ENCODE measurements around the gene KLHL13.
"Not testable (repeated sequence)": the region's sequence is repeated elsewhere in the genome, so short reads cannot be mapped to it uniquely, and the experiment has no call there.

The KLHL13 gene

DNA sequence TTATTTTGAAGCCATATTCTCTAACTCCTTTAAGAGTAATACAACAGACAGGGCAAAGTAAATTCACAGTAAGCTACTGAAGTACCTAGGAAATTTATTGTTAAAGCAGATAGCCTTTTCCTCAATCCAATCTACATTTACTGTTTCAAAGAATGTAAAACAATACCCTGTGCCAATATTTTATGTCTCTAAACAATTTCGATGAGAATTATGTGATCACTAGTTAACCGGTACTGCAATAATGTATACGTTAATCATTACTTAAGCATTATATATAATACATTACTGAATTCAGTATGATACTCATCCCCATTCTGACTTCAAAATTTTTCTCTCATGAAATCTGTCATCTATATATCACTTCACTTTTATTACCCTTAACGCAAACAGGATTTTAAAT is 28.5 kb downstream of the KLHL13 start:
- no peak overlapping the region for H3K27ac ChIP-seq
- no peak for DNase-seq (ENCODE audit: low read depth, low spot score)

DNA sequence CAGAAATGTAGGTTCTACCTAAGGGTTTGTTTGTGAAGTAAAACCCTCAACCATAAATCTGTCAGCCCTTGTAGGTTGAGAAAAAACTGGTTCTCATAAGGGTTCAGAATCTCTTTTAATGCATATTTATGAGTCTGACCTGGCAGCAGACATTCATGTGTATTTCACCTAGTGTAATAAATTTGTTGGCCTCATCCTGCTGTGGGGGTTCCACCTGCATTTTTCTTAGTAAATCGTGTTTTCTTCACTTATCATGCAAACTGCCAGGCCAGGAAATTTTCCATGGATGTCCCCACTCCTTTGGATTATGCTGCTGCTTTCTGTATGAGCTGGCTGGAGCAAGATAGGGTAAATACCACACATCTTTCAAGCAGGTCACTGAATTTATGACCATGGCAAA is 42.4 kb downstream of the KLHL13 start:
- no peak for DNase-seq (ENCODE audit: low read depth, low spot score)
- no peak overlapping the region for H3K27ac ChIP-seq

DNA sequence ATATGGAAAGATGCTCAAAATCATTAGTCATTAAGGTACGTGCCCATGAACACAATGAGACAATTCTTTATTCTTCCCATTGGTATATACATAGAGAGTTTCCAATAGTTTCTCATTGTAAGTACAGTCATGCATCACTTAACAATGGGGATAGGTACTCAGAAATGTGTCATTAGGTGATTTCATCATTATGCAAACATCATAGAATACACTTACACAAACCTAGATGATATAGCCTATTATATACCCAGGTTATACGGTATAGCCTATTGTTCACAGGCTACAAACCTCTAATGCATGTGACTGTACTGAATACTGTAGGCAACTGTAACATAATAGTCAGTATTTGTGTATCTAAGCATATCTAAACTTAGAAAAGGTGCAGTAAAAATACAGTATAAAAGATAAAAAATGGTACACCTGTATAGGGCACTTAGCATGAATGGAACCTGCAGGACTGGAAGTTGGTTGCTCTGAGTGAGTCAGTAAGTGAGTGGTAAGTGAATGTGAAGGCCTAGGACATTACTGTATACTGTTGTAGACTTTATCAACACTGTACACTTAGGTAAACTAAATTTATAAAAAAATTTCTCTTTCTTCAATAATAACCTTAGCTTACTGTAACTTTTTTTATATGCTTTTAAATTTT is 49.6 kb downstream of the KLHL13 start:
- DNase-seq (ENCODE audit: low read depth, low spot score) = peak; percentile 56
- peak overlapping the region; percentile 48 for H3K27ac ChIP-seq

DNA sequence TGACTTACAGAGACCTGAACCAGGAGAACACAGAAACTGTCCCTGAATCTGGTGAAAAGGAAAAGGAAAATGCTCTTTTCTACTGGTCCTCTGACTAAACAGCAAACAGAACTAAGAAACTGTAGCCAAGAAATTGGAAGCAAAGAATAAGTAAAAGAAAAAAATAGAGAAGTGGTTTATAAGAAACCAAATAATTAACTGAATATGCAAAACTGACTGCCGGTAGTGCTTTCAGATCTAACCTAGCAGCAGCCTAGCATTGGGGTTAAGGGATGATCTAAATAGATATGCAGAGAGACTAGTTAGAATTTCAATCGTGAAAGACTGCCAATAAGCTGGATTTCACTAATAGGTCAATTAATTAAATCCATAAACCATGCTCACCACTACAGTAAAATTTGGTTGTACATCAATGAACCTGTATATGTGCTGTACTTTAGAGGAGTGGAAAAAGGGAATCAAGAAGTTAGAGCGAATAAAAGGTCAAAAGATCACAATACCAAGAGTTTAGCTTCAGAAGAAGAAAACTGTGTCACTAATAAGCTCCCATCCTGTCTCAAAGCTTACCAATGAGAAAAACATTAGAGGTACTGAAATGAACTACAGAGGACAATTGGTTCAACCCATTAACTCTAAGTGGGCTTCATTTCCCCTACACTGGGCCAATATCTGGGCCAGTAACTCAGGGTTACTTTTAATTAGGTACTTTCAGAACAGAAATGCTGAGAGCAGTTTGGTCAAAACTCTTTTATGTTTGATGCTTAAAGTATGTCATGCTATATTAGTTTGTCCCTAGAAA is 53.6 kb downstream of the KLHL13 start:
- no peak for DNase-seq (ENCODE audit: low read depth, low spot score)
- no peak overlapping the region for H3K27ac ChIP-seq

DNA sequence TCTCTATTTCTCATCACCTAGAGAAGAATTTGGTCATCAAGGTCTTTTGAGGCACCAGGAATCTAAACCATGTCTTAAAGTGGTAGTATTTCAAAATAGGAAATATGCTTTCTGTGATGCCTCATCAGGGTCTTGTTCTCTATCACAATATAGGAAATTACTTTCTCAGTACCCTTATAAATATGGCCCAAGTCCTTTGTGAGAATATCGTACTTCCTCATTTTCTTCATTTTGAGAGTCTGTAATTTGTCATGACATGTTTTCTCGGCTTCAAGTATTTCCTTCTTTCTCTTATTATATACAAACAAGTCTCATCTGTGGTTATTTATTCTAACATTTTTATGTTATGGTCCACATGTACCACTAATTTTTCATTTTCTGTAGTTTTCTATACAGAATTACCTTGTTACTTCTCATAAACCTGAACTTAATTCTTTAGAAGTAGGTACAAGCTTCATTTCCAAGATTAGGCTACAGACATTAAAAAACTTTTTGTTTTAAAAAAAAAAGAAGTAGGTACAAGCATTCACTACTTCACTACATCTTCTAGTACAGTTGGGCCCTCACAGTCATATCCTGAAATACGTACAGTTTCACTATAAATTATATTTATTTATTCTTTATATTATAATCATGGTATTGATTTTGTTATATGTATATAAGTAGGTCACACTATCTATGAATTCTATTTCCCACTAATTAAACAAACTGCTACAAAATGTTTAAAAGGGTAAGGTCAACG is 54.4 kb downstream of the KLHL13 start:
- no peak for DNase-seq (ENCODE audit: low read depth, low spot score)
- no peak overlapping the region for H3K27ac ChIP-seq

DNA sequence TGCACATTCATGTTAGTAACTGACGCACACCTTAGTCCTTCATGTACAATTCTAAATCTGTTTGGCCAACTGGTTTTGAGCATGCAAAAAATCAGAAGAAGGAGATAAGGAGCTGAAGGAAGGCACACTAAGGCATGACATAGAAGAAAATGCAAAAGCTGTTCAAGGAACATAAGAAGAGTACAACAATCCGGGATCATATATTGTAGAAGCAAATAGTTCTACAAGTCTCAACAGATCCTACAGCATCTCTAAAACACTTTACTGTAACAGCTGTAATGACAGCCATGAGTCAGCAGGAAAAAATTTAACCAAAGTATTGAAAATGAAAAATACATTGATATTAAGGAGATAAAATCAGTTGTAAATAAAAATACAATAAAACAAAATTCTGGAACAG is 57.7 kb downstream of the KLHL13 start:
- H3K27ac ChIP-seq = no peak overlapping the region
- no peak for DNase-seq (ENCODE audit: low read depth, low spot score)

DNA sequence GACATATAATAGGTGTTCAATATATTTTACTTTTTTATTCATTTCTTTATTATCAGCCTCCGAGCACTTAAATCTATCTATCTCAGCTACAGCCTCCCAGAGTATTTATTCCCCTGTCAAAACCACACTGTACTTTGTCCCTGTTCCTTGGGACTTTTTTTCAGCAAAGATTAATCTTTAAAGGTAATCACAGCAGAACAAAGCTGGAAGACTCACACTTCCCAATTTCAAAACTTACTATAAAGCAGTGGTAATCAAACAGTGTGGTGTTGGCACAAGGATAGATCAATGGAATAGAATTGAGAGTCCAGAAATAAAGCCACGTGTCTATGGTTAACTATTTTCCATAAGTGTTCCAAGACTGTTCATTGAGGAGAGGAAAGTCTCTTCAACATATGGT is 59.7 kb downstream of the KLHL13 start:
- no peak overlapping the region for H3K27ac ChIP-seq
- DNase-seq (ENCODE audit: low read depth, low spot score) = no peak

DNA sequence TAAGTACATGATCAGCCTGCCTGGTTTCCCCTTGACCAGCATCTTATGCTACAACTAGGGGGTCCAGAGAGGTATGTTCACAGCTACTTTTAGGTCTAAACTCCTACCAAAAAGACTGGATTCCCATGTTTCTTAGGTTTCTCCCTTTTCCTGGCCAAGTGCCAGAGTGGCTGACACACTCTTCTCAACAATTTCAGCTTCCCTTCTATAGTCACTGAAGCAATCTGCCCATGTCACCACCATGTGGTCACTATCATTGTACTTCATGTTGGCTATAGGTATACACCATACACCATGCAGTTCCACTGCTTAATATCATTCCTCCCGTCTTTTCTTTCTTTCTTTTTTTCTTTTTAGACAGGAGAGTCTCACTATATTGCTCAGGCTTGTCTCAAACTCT is 66.9 kb downstream of the KLHL13 start:
- no peak for DNase-seq (ENCODE audit: low read depth, low spot score)
- H3K27ac ChIP-seq = no peak overlapping the region

DNA sequence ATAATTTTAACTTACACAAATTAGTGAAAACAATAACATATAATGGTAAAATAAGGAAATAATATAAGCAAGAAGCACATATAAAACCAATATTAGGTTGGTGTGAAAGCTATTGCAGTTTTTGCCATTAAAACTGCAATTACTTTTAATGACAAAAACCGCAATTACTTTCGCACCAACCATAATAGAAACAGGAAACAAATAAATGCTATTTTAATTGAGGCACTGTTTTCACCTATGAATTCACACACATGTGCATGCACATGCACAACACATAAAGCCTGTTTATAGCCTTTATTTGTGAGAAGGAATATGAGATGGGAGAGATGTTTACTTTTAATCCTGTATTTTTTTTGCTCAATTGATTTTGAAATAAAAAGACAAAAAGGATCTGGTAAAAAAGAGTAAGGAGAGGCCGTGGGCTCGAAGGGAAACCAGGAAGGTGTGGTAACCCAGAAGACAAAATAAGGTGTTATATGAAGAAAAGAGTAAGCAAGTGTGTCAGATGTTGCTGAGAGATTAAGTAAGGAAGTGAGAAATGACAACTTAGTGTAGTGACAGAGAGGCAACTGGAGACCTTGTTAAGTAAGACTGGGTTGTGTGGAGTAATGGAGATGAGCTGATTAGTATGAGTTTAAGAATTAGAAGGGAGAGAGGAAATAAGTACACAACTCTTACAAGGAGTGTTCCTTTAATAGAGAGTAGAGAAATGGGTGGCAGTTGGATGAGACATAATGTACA is 69.0 kb downstream of the KLHL13 start:
- no peak overlapping the region for H3K27ac ChIP-seq
- DNase-seq (ENCODE audit: low read depth, low spot score) = no peak

DNA sequence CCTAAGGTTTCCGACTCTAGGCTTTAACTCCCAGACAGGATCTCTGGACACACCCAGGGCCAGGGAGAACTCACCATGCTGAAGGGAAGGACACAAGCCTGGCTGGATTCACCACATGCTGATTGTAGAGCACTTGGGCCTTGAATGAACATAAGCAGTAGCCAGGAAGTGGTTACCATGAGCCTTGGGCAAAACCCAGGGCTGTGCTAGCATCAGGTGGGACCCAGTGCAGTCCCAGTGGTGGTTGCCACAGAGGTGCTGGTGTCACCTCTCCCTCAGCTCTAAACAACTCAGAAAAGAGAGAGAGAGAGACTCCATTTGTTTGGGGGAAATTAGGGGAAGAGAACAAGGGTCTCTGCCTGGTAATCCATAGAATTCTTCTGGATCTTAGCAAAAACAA is 77.0 kb downstream of the KLHL13 start:
- DNase-seq (ENCODE audit: low read depth, low spot score) = no peak
- no peak overlapping the region for H3K27ac ChIP-seq

DNA sequence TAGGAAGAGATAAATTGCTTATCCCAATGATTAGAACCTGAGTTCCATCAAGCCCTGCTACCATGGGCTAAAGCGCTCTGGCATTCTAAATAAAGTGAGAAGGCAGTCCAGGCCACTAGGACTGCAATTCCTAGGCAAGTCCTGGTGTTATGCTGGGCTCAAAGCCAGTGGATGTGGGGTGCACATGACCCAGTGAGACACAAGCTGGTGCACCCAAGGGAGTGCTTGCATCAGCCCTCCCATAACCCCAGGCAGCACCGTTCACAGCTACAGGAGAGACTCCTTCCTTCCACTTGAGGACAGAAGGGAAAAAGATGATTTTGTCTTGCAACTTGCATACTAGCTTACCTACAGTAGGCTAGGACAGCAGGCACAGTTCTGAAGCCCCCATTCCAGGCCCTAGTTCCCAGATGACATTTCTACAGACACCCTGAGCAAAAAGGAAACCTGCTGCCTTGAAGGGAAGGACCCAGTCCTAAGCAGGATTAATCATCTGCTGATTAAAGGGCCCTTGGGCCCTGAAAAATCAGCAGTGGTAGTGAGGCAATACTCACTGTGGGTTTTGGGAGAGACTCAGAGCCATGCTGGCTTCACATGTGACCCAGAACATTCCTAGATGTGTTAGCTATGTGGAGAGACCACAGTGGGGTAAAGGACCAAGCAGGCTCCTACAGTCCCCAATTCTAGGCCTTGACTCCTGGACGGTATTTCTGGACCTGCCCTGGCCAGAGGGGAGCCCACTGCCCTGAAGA is 77.8 kb downstream of the KLHL13 start:
- H3K27ac ChIP-seq = no peak overlapping the region
- no peak for DNase-seq (ENCODE audit: low read depth, low spot score)

DNA sequence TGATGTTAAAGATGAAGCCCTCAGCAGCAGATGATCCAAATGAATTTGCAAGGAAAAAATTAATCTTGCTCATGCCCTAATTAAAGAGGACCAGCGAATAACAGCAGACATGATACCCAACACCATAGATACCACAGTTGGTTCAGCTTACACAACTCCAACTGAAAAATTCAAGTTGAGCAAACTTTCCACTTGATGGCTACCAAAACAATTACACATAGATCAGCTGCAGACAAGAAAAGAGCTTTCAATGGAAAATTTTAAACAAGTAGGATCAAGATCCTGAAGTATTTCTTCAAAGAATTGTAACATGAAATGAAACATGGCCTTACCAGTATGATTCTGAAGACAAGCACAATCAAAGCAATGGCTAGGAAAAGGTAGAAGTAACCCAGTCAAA is 90.0 kb downstream of the KLHL13 start:
- DNase-seq (ENCODE audit: low read depth, low spot score) = no peak

DNA sequence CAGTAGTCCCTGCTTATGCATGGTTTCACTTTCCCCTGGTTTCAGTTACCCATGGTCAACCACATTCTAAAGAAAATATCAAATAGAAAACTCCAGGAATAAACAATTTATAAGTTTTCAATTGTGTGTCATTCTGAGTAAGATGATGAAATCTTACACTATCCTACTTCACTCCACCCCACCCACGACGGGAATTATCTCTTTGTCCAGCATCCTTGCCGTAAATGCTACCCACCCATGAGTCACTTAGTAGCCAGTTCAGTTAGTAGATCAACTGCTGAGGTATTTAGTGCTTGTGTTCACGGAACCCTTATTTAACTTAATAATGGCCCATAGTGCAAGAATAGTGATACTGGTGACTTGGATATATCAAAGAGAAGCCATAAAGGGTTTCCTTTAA is 91.4 kb downstream of the KLHL13 start:
- DNase-seq (ENCODE audit: low read depth, low spot score) = no peak
- no peak overlapping the region for H3K27ac ChIP-seq

More for the DNA sequence above, 90.0 kb downstream of the KLHL13 start:
- no peak overlapping the region for H3K27ac ChIP-seq

DNA sequence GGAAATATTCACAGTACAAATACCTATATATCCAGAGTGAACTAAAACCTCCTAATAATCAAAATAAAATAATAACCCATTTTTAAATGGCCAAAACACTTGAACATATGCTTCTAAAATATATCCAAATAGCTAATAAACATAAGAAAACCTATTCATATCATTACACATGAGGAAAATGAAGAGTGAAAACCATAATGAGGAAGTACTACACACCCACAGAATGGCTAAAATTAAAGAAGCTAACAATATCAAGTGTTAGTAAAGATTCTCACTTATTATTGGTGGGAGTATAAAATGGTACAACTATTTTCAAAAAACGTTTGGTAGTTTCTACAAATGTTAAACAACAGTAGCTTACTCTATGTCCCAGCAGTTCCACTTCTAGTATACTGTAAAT is 92.1 kb downstream of the KLHL13 start:
- no peak for DNase-seq (ENCODE audit: low read depth, low spot score)
- no peak overlapping the region for H3K27ac ChIP-seq

DNA sequence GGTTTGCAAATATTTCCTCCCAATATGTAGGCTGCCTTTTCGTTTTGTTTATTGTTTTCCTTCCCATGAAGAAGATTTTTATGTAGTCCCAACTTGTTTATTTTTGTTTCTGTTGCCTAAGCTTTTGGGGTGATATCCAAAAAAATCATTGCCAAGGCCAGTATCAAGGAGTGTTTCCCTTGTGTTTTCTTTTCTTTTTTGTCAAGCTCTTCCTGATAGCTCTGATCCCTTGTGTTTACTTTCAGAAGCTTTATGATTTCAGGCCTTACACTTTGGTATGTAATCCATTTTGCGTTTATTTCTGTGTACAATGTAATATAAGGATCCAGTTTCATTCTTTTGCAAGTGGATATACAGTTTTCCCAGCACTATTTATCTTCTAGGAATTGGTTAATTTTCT is 93.9 kb downstream of the KLHL13 start:
- H3K27ac ChIP-seq = no peak overlapping the region
- no peak for DNase-seq (ENCODE audit: low read depth, low spot score)

DNA sequence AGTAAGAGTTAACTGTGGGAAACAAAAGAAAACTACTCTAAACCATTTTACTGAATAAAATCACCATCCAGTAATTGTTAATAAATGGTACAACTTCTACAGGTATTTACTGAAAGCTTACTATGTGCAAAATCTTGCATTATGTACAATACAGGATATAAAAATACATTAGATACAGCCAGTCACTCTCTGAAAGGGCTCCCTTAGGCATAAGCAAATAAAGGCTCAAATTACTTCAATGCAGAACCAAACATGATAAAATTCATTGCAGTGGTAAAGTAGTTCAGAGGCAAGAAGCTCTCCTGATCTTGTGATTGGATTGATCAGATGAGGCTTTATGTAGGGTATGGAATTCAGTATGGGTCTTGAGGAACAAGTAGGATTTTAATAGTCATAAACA is 100.2 kb downstream of the KLHL13 start:
- no peak for DNase-seq (ENCODE audit: low read depth, low spot score)
- no peak overlapping the region for H3K27ac ChIP-seq

DNA sequence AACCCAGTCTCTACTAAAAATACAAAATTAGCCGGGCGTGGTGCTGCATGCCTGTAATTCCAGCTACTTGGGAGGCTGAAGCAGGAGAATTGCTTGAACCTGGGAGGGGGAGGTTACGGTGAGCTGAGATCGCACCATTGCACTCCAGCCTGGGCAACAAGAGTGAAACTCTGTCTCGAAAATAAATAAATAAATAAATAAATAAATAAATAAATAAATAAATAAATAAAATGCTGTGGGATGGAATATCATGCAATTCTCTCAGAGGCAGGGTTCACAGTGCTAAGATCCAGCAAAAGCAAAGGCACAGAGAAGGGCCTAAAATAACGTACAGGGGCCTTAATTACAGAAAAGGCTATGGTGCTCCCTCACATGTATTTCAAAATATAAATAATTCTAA is 114.2 kb downstream of the KLHL13 start:
- DNase-seq (ENCODE audit: low read depth, low spot score) = not testable (repeated sequence)

DNA sequence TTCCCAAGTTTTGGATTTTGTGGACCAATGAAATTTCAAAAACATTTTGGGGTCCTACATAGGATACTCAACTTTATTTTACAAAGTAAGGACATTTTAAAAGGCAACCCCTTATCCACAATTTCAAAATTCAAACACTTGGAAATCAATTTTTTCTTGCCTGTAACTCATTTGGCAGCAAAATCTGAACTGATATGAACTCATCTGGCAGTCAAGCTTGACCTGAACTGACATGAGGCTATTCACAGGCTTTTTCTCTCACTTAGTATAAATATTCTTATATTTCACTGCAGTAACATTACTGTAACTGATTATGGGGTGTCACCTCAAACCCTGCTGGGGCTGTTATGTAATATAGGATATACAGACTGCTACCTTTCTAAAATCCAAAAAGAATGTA is 116.1 kb downstream of the KLHL13 start:
- no peak overlapping the region for H3K27ac ChIP-seq
- no peak for DNase-seq (ENCODE audit: low read depth, low spot score)

More for the DNA sequence above, 114.2 kb downstream of the KLHL13 start:
- not testable (repeated sequence) for H3K27ac ChIP-seq

DNA sequence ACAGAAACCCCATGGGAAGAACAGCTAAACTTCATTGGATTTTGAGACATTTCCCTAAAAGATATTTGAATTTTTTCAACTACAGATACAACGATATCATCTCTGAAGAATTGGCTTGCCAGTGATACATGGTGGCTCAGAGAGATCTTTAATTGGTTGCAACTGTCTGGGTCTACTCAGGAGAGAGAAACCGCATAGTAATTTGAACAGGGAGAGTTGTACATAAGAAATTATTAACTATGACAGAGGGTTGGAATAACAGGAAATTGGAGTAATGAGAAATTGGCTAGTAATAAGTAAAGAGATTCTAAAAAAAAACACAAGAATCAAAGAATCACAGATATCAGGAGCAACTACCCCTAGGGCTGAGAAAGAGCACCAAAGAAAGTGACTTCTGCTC is 118.4 kb downstream of the KLHL13 start:
- DNase-seq (ENCODE audit: low read depth, low spot score) = no peak
- H3K27ac ChIP-seq = no peak overlapping the region

DNA sequence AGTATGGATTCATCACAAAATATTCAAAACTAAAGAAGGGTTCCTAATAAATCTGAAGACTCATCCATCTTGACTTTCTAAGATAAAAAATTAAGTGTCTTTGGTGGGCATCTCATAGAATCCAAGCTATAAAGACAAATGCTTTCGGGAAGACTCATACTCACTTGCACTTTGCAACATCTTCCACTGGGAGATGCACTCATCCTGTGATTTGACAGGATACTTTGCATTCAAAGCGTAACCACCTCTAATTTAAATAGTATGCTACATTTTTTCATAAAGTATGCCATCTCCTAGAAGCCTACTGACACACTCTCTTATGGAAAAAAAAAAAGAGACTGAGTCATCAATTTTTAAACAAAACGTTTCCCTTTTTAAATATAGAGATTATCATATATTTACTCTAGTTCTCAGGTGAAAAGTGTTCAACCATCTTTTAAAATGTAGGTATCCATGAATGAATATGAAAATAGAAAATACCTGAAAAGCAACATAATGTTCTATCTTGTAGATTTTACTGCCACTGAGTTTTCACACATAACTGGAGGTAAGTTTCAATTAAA is 119.6 kb downstream of the KLHL13 start:
- H3K27ac ChIP-seq = peak overlapping the region; percentile 64
- DNase-seq (ENCODE audit: low read depth, low spot score) = no peak

All from epithelial cell of prostate (primary cell).